Panc1 (cell line): ENCODE measurements around the gene ZNF468. TPM values are rescaled to one million over a fixed set of nuclear protein-coding genes. Genes with fewer than 3 reads are reported as not detected.
A peak's percentile ranks its signal among the peaks of the same experiment; 100 is the strongest.
"Not testable (repeated sequence)": the region's sequence is repeated elsewhere in the genome, so short reads cannot be mapped to it uniquely, and the experiment has no call there.

ENCODE experiments used
- ATAC-seq: fragments of 200-7000 bp; cut with Tn5 transposase; 2 replicates; pipeline ENCODE4 v1.9.1; 2020; ENCODE audit warnings: mild to moderate bottlenecking, moderate library complexity
- Bru-seq: library from RNA; stranded (reverse); fragments of 400-500 nt; gene quantifications from one replicate; lab custom pipeline; 2021; lab: Mats Ljungman, UMichigan
- BruChase-seq, 2 experiments: library from RNA; stranded (reverse); fragments of 400-500 nt; gene quantifications; one replicate each; lab custom pipeline; 2021; lab: Mats Ljungman, UMichigan
- BruUV-seq: library from RNA; stranded (reverse); fragments of 400-500 nt; replicated peaks from 2 replicates; lab custom pipeline; 2021; lab: Mats Ljungman, UMichigan
- CTCF ChIA-PET: fragments of 300-600 bp; sonication (Branson Sonifier 250); formaldehyde crosslinking; loops from one replicate; lab custom pipeline; 2022; ENCODE audit warnings: antibody characterized with exemption; lab: Charles Lee
- POLR2A ChIA-PET: fragments of 300-600 bp; sonication (Branson Sonifier 250); formaldehyde crosslinking; loops from one replicate; lab custom pipeline; 2022; ENCODE audit warnings: antibody characterized with exemption; lab: Charles Lee
- DNase-seq: peaks from one replicate; pipeline ENCODE4 v3.0.0-alpha.2; 2010; ENCODE audit warnings: low read depth, low spot score
- H3K27ac ChIP-seq: 2 replicates; pipeline ENCODE4 v1.5.1; 2011; ENCODE audit warnings: mild to moderate bottlenecking, low read length, inconsistent platforms
- H3K27me3 ChIP-seq: fragments of 200-500 bp; sonication (Bioruptor generic); 2 replicates; pipeline ENCODE4 v1.6.0; 2014; ENCODE audit warnings: low read length, inconsistent platforms; ENCODE audit not compliant: control insufficient read depth, insufficient read depth
- H3K36me3 ChIP-seq: fragments of 200-500 bp; sonication (Bioruptor generic); 2 replicates; pipeline ENCODE4 v1.5.1; 2014; ENCODE audit warnings: inconsistent platforms, mild to moderate bottlenecking, low read length, moderate library complexity; ENCODE audit not compliant: control insufficient read depth, insufficient read depth
- H3K4me1 ChIP-seq: 2 replicates; pipeline ENCODE4 v1.5.1; 2011; ENCODE audit warnings: inconsistent platforms, mild to moderate bottlenecking, low read length, moderate library complexity; ENCODE audit not compliant: control insufficient read depth, insufficient read depth
- H3K4me3 ChIP-seq, 2 experiments: 2 replicates each; pipeline ENCODE4 v1.5.1; 2011 to 2012; ENCODE audit warnings: low read depth in 2 of 2, low read length in 2 of 2, mild to moderate bottlenecking in 2 of 2, inconsistent platforms in 1 of 2, moderate library complexity in 1 of 2
- H3K9me3 ChIP-seq: fragments of 200-500 bp; sonication (Bioruptor generic); 2 replicates; pipeline ENCODE4 v1.5.1; 2014; ENCODE audit warnings: low read depth, mild to moderate bottlenecking, inconsistent platforms, low read length, moderate library complexity; ENCODE audit not compliant: control insufficient read depth, insufficient read depth
- CTCF ChIP-seq: fragments of 450-650 bp; IDR thresholded peaks from 2 replicates; pipeline ENCODE4 v1.5.1; 2017; ENCODE audit warnings: mild to moderate bottlenecking
- POLR2AphosphoS5 ChIP-seq: IDR thresholded peaks from 2 replicates; pipeline ENCODE4 v1.6.1; 2012; ENCODE audit warnings: mild to moderate bottlenecking, low read depth, low read length, moderate library complexity
- SIN3A ChIP-seq: IDR thresholded peaks from 2 replicates; pipeline ENCODE4 v1.6.1; 2012; ENCODE audit warnings: low read depth, mild to moderate bottlenecking, low read length, moderate library complexity, borderline replicate concordance; ENCODE audit not compliant: insufficient read depth
- TCF7L2 ChIP-seq: IDR thresholded peaks from 2 replicates; pipeline ENCODE4 v1.6.1; 2011; ENCODE audit warnings: mild to moderate bottlenecking, low read depth, low read length, inconsistent platforms
- in situ Hi-C: cut with HindIII; loops from 2 replicates; pipeline ENCODE4 v1.10.0; 2016; ENCODE audit warnings: low sequenced_read_pairs, low pct_unique_long_range_greater_than_20kb
- intact Hi-C: fragments of 100-400 bp; cut with micrococcal nuclease; formaldehyde crosslinking; loops from one replicate; pipeline ENCODE4 v1.10.0; 2022; ENCODE audit not compliant: unreplicated experiment
- long read RNA-seq: library from polyadenylated mRNA; unstranded; transcript quantifications from one replicate; pipeline ENCODE4 v2.0.0, GENCODE V29; 2021; ENCODE audit not compliant: unreplicated experiment
- polyA plus RNA-seq: library from polyadenylated mRNA; unstranded; fragments of >200 nt; gene quantifications from one replicate; pipeline ENCODE4 v1.2.1, GENCODE V29; 2012; ENCODE audit warnings: missing spikeins; ENCODE audit not compliant: insufficient read length
- total RNA-seq: library from RNA; stranded (reverse); gene quantifications from one replicate; pipeline ENCODE4 v1.2.1, GENCODE V29; 2021; ENCODE audit not compliant: unreplicated experiment
- TF ChIP-seq, protein P1 (sequence below), 2 experiments: IDR thresholded peaks; 2 replicates each; pipeline ENCODE4 v1.6.1; 2011 to 2012; ENCODE audit warnings: low read depth in 2 of 2, control low read depth in 1 of 2, low read length in 1 of 2, mild to moderate bottlenecking in 1 of 2, moderate library complexity in 1 of 2; ENCODE audit not compliant: insufficient read depth in 1 of 2

ZNF468 gene
- total RNA-seq (27.5 TPM), Bru-seq, nascent RNA (percentile 58 among the genes with signal in this experiment), BruChase-seq, experiment 1, labeled RNA remaining after a 2-hour chase (percentile 87 among the genes with signal in this experiment), BruChase-seq, experiment 2, labeled RNA remaining after a 6-hour chase (percentile 71 among the genes with signal in this experiment)
- polyA plus RNA-seq = 11.5 TPM
- long read RNA-seq, full-length matches to known transcripts = 39 of 59 reads
- long read RNA-seq, partial matches to known transcripts = 2 of 59 reads
- long read RNA-seq, other reads (novel, unspliced or antisense) = 18 of 59 reads

- POLR2A ChIA-PET, H3K36me3 ChIP-seq, BruUV-seq, intact Hi-C loops, H3K9me3 ChIP-seq, H3K27me3 ChIP-seq, H3K4me1 ChIP-seq, in situ Hi-C loops, CTCF ChIA-PET: not testable (repeated sequence)
- peak; percentile 99 for ATAC-seq
- TF ChIP-seq POLR2AphosphoS5 = peak; percentile 56
- peak within 1 kb of the TSS; percentile 82 for H3K27ac ChIP-seq
- H3K4me3 ChIP-seq = peak within 1 kb of the TSS; percentile 61 to 81
- DNase-seq = peak; percentile 30
These were observed at the start of gene ZNF468 for GRCh38 chr19:52857378-52858191. TSS of gene ZNF468 (minus strand) at chr19:52857619. CDS start at chr19:52854272, 3,347 bp downstream.

DNA sequence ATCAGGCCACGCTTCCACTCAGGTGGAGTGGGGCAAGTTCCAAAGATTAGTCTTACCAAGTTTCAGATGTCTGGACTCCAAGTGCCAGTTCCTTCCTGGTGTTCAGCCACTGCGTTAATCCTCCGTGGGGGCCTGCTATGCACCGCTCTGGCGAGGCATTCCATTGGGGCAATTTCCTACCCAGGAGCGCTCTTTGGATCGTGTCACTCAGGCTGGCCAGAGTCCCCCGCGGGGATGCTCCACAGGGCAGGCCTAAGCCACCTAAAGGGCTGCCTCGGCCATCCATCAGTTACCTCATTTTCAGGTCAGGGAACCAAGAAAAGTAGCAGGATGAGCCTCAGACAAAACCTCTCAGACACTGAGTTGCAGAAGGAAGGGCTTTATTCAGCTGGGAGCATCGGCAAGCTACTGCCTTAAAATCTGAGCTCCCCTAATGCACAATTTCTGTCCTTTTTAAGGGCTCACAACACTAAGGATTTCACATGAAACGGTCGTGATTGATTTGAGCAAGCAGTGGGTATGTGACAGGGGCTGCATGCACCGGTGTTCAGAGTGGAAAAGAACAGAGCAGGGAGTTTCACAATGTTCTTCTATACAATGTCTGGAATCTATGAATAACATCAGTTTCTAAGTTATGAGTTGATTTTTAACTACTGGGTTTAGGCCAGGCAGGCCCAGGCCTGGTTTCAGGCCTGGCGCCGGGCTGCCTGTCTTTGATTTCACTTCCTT, 46.8 kb upstream of the ZNF468 start:
- H3K4me3 ChIP-seq, H3K4me1 ChIP-seq, BruUV-seq, DNase-seq, POLR2A ChIA-PET, CTCF ChIA-PET, H3K36me3 ChIP-seq, H3K27me3 ChIP-seq, ATAC-seq, in situ Hi-C loops, H3K9me3 ChIP-seq, H3K27ac ChIP-seq, intact Hi-C loops: not testable (repeated sequence)

DNA sequence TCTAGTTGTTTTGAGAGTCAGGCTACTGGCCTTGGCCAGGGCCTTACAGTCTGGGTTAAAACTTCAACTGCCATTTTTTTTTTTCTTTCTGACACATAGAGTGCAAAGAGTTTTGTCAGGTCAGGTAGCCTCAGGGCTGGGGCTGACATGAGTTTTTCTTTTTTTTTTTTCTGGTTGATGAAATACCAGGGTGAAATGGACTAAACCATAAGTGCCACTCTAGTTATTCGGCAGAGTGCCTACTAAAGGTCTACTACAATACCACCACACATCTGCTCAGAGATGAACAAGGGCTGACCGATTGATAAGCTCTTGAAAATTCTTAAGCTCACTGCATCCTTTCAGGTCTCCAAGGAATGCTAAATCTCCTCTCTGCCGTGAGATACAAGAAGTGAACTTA, 44.4 kb upstream of the ZNF468 start:
- POLR2A ChIA-PET = no interaction called here

More for the DNA sequence above, 44.4 kb upstream of the ZNF468 start:
- CTCF ChIA-PET = interaction anchor here (0.7 kb wide), 1 partner anchor 511 kb away, joined by 4 read pairs; no protein-coding TSS in a partner anchor
- no peak for ATAC-seq
- intact Hi-C loops (no loop called here), in situ Hi-C loops (no loop called here)
- Histone ChIP-seq H3K27ac (no peak overlapping the region), H3K4me3 (no peak overlapping the region), H3K36me3 (no peaks in the 10 kb centered on the region; the same call in 1 of the 2 replicates), H3K9me3 (no peaks in the 10 kb centered on the region), H3K27me3 (no peaks in the 10 kb centered on the region), H3K4me1 (no peaks in the 10 kb centered on the region)
- no peak for DNase-seq
- TF ChIP-seq CTCF (no peak), TCF7L2 (no peak), SIN3A (no peak), POLR2AphosphoS5 (no peak)
- TF ChIP-seq, protein P1, sequence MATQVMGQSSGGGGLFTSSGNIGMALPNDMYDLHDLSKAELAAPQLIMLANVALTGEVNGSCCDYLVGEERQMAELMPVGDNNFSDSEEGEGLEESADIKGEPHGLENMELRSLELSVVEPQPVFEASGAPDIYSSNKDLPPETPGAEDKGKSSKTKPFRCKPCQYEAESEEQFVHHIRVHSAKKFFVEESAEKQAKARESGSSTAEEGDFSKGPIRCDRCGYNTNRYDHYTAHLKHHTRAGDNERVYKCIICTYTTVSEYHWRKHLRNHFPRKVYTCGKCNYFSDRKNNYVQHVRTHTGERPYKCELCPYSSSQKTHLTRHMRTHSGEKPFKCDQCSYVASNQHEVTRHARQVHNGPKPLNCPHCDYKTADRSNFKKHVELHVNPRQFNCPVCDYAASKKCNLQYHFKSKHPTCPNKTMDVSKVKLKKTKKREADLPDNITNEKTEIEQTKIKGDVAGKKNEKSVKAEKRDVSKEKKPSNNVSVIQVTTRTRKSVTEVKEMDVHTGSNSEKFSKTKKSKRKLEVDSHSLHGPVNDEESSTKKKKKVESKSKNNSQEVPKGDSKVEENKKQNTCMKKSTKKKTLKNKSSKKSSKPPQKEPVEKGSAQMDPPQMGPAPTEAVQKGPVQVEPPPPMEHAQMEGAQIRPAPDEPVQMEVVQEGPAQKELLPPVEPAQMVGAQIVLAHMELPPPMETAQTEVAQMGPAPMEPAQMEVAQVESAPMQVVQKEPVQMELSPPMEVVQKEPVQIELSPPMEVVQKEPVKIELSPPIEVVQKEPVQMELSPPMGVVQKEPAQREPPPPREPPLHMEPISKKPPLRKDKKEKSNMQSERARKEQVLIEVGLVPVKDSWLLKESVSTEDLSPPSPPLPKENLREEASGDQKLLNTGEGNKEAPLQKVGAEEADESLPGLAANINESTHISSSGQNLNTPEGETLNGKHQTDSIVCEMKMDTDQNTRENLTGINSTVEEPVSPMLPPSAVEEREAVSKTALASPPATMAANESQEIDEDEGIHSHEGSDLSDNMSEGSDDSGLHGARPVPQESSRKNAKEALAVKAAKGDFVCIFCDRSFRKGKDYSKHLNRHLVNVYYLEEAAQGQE (IDR thresholded peaks at IDR 0.05; ENCODE audit: insufficient read depth in 1 of 2, low read depth in 2 of 2, low read length in 1 of 2) = no peak
- BruUV-seq = no TSS peak
